HG03280 (cell line): ENCODE results near the gene NLRP11.
"Not testable (repeated sequence)": the region's sequence is repeated elsewhere in the genome, so short reads cannot be mapped to it uniquely, and the experiment has no call there.

Experiments
- ATAC-seq: cut with Tn5 transposase; IDR thresholded peaks from one replicate; pipeline ENCODE4 v1.9.1; 2021; ENCODE audit warnings: mild to moderate bottlenecking, moderate library complexity; ENCODE audit not compliant: unreplicated experiment

NLRP11 gene

GRCh38 chr19:55781112-55781511, 50.7 kb downstream of the NLRP11 start:
- no peak for ATAC-seq

- ATAC-seq: no peak
Measured at GRCh38 chr19:55778331-55778730, 53.5 kb downstream of the NLRP11 start.

DNA sequence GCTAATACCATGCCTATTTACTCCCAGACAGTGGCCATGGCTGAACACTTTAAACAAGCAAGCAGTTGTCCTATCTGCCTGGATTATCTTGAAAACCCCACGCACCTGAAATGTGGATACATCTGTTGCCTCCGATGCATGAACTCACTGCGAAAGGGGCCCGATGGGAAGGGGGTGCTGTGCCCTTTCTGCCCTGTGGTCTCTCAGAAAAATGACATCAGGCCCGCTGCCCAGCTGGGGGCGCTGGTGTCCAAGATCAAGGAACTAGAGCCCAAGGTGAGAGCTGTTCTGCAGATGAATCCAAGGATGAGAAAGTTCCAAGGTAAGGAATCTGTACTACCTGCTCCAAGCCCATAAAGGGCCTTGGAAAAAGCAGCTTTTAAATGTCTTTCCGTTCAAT, 54.3 kb downstream of the NLRP11 start:
- ATAC-seq: no peak

GRCh38 chr19:55769632-55770031, 62.2 kb downstream of the NLRP11 start:
- not testable (repeated sequence) for ATAC-seq

- not testable (repeated sequence) for ATAC-seq
Measured at GRCh38 chr19:55768818-55769217, 63.0 kb downstream of the NLRP11 start, which contains the start of gene RFPL4AL1. Gene RFPL4AL1, plus strand, starts transcription at chr19:55769118. Its CDS starts 2,687 bp downstream, at chr19:55771805.

- no peak for ATAC-seq
Measured at GRCh38 chr19:55766466-55766865, 65.3 kb downstream of the NLRP11 start.

DNA sequence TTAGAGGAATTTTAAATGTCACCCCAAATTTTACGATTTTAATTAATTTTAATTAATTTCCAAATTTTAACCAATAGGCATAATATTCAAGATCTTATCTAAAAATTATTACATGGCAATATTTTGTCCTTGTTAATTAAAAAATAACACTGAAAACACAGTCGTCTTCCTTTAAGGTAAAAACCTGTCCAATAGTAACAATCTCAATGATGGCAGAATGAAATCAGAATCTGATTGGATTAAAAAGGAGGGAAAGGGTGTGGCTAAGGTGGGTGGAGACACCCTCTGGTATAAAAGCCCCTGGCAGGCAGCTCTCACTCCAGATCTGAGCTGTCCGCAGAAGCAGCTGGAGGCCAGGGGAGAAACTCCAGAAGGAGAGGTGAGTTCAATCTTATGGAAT, 73.0 kb downstream of the NLRP11 start, which contains the start of gene RFPL4A:
TSS of gene RFPL4A (plus strand) at position 301 of the 400 bp plus-strand sequence. CDS start 2,704 bp downstream, outside the sequence.
- not testable (repeated sequence) for ATAC-seq

DNA sequence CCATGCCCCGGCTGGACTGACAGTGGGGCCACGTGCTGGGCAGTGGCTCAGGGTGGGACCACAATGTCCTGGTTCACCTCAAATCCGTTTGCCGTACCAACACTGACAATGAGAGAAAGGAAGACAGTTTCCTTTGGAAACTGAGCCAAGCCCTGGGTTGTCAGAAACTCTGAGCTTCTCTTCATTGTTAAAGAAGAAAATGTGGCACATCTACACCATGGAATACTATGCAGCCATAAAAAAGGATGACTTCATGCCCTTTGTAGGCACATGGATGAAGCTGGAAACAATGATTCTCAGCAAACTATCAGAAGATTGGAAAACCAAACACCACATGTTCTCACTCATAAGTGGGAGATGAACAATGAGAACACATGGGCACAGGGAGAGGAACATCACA, 75.0 kb downstream of the NLRP11 start:
- not testable (repeated sequence) for ATAC-seq

GRCh38 chr19:55753401-55753800, 78.4 kb downstream of the NLRP11 start:
- ATAC-seq: no peak

DNA sequence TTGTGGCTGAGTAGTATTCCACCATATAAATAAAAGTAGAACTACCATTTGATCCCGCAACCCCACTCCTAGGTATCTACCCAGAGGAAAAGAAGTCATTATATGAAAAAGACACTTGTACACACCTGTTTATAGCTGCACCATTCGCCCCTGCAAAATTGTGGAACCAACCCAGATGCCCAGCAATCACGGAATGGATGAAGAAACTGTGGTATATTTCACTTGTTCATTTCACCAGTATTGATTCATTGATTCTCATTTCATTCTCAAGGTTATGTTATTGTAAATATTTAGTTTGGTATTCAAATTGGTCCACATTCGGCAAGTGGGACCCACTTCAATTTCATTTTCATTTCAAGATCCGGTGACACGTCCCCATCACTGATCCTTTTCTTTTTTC, 81.1 kb downstream of the NLRP11 start:
- no peak for ATAC-seq

DNA sequence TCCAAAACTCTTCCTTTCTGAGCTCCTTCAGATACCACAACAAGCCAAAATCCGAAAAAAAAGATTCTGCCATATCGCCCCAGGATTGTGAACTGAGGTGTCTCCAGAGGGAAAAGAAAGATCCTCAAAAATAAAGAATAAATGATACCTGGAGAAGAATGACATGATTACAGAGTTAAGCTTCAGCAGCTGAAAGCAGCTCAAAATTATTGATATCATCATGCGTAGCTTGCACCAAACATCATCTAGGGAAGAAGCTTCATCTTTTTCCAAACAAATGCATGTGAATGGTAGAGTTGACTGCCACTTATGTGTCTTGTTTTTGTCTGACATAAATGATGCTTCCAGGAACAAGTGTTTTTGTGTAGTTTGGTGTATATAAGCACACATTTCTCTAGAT, 93.5 kb downstream of the NLRP11 start, which contains the start of gene NLRP9:
TSS of gene NLRP9 (minus strand) at position 101 of the 400 bp plus-strand sequence. CDS start at position 73, 28 bp downstream.
- no peak for ATAC-seq
